A673 (cell line): ENCODE measurements around the gene ZNRF2. TPM values are rescaled to one million over a fixed set of nuclear protein-coding genes. Genes with fewer than 3 reads are reported as not detected.

Experiments
- BruUV-seq: library from RNA; stranded (reverse); fragments of 400-500 nt; replicated peaks from 2 replicates; lab custom pipeline; 2021; lab: Mats Ljungman, UMichigan
- CTCF ChIA-PET: fragments of 300-600 bp; sonication (Branson Sonifier 250); formaldehyde crosslinking; loops from one replicate; lab custom pipeline; 2022; ENCODE audit warnings: antibody characterized with exemption; lab: Charles Lee
- POLR2A ChIA-PET: fragments of 300-600 bp; sonication (Branson Sonifier 250); formaldehyde crosslinking; loops from one replicate; lab custom pipeline; 2022; ENCODE audit warnings: antibody characterized with exemption; ENCODE audit not compliant: low non-redundant PET; lab: Charles Lee
- DNase-seq: peaks from one replicate; pipeline ENCODE4 v3.0.0-alpha.2; 2015; ENCODE audit warnings: low spot score
- H3K27ac ChIP-seq: fragments of 200-600 bp; sonication (generic); 2 replicates; pipeline ENCODE4 v1.5.1; 2016; ENCODE audit warnings: mixed run types, low read depth, mild to moderate bottlenecking, mixed read lengths, antibody characterized with exemption, low read length; ENCODE audit not compliant: poor library complexity, severe bottlenecking
- H3K27me3 ChIP-seq: fragments of 200-600 bp; sonication (generic); replicated peaks from 2 replicates; pipeline ENCODE4 v1.6.1; 2017; ENCODE audit warnings: mixed run types, low read depth, mild to moderate bottlenecking, mixed read lengths, antibody characterized with exemption, low read length; ENCODE audit not compliant: insufficient read depth, poor library complexity
- H3K36me3 ChIP-seq: fragments of 200-600 bp; sonication (generic); 2 replicates; pipeline ENCODE4 v1.6.1; 2016; ENCODE audit warnings: mixed run types, mild to moderate bottlenecking, mixed read lengths, antibody characterized with exemption, low read length; ENCODE audit not compliant: insufficient read depth, poor library complexity, severe bottlenecking
- H3K4me1 ChIP-seq: fragments of 200-600 bp; sonication (generic); 2 replicates; pipeline ENCODE4 v1.6.1; 2017; ENCODE audit warnings: mixed run types, mild to moderate bottlenecking, mixed read lengths, antibody characterized with exemption, low read length; ENCODE audit not compliant: insufficient read depth, poor library complexity, severe bottlenecking
- H3K4me3 ChIP-seq: fragments of 200-600 bp; sonication (generic); 2 replicates; pipeline ENCODE4 v1.5.1; 2016; ENCODE audit warnings: low read depth, mixed run types, mild to moderate bottlenecking, mixed read lengths, low read length; ENCODE audit not compliant: poor library complexity, severe bottlenecking
- H3K9me3 ChIP-seq: fragments of 200-600 bp; sonication (generic); 2 replicates; pipeline ENCODE4 v1.6.1; 2016; ENCODE audit warnings: mixed run types, low read depth, mild to moderate bottlenecking, mixed read lengths, antibody characterized with exemption, low read length; ENCODE audit not compliant: poor library complexity, severe bottlenecking
- CTCF ChIP-seq: fragments of 300-800, 200-600 bp; sonication (generic); conservative IDR thresholded peaks from 2 replicates; pipeline ENCODE4 v1.5.1; 2017; ENCODE audit warnings: low read depth, mild to moderate bottlenecking, antibody characterized with exemption, low read length, moderate library complexity, mixed read lengths
- EZH2 ChIP-seq: fragments of 200-600 bp; sonication (generic); IDR thresholded peaks from 2 replicates; pipeline ENCODE4 v1.6.1; 2017; ENCODE audit warnings: borderline replicate concordance, low read depth, mild to moderate bottlenecking, mixed read lengths, antibody characterized with exemption, low read length; ENCODE audit not compliant: poor library complexity, severe bottlenecking
- intact Hi-C: fragments of 100-400 bp; cut with micrococcal nuclease; formaldehyde crosslinking; loops from one replicate; pipeline ENCODE4 v1.10.0; 2022; ENCODE audit not compliant: unreplicated experiment
- total RNA-seq: library from RNA; stranded (reverse); gene quantifications from 2 replicates; pipeline ENCODE4 v1.2.3, GENCODE V29; 2021

Gene ZNRF2
- total RNA-seq, 1 experiment from 2014 or later, result 8.1 TPM

GRCh38 chr7:30281263-30281662 lies 3.1 kb upstream of the ZNRF2 start:
- TF ChIP-seq CTCF, result no peak
- Histone ChIP-seq H3K4me3 (no peak overlapping the region), H3K27ac (no peak overlapping the region), H3K36me3 (no peaks in the 10 kb centered on the region), H3K9me3 (no peaks in the 10 kb centered on the region), H3K27me3 (no peaks in the 10 kb centered on the region), H3K4me1 (no peaks in the 10 kb centered on the region)
- intact Hi-C loops, result no loop called here
- POLR2A ChIA-PET, result no interaction called here
- DNase-seq, result no peak
- BruUV-seq, result no TSS peak
- CTCF ChIA-PET, result no interaction called here

- intact Hi-C loops, result no loop called here
- Histone ChIP-seq H3K4me3 (no peak overlapping the region), H3K27me3 (no peaks in the 10 kb centered on the region), H3K4me1 (no peaks in the 10 kb centered on the region), H3K36me3 (no peaks in the 10 kb centered on the region), H3K27ac (no peak overlapping the region), H3K9me3 (no peaks in the 10 kb centered on the region)
- POLR2A ChIA-PET, result no interaction called here
- TF ChIP-seq EZH2, result no peak
- TF ChIP-seq CTCF, result no peak
- DNase-seq, result no peak
- CTCF ChIA-PET, result no interaction called here
- BruUV-seq, result no TSS peak
These were observed 2.6 kb upstream of the ZNRF2 start for GRCh38 chr7:30281791-30282190.

DNA sequence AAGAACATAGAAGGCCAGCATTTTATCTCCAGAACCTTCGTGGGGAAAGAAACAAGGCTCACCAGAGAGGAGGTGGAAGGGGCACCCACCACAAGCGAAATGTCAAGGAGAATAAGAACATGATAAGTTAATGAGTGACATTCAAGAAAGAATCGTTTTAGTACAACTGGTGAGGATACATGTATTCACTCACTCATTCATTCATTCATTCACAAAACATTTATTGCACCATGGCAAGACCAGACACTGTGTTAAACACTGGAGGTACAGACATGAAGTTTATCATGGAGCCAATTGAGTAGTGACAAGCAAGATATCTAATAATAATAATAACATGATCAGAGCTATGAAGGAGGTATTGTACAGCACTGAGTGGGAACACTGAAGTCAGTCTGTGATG lies 1.7 kb upstream of the ZNRF2 start:
- ChIA-PET CTCF (no interaction called here), POLR2A (no interaction called here)
- H3K27me3 ChIP-seq, result no peaks in the 10 kb centered on the region
- H3K36me3 ChIP-seq, result no peaks in the 10 kb centered on the region
- H3K27ac ChIP-seq, result no peak overlapping the region
- intact Hi-C loops, result no loop called here
- H3K4me3 ChIP-seq, result no peak overlapping the region
- H3K9me3 ChIP-seq, result no peaks in the 10 kb centered on the region
- TF ChIP-seq EZH2 (no peak), CTCF (no peak)
- no peaks in the 10 kb centered on the region for H3K4me1 ChIP-seq
- no TSS peak for BruUV-seq
- DNase-seq, result no peak
